NCI-H226 (cell line): ENCODE data around the gene CERS6.

Experiments used
- DNase-seq: peaks from one replicate; pipeline ENCODE4 v3.0.0-alpha.2; 2015

Gene CERS6

GRCh38 chr2:168536925-168537466 lies 80.9 kb downstream of the CERS6 start:
- no peak for DNase-seq

- no peak for DNase-seq
These were observed 82.1 kb downstream of the CERS6 start for GRCh38 chr2:168538133-168538532.

- peak; percentile 29 for DNase-seq
These were observed 82.5 kb downstream of the CERS6 start for GRCh38 chr2:168538534-168538933.

- DNase-seq, result no peak
These were observed 83.9 kb downstream of the CERS6 start for GRCh38 chr2:168539945-168540344.

GRCh38 chr2:168541858-168542257 lies 85.8 kb downstream of the CERS6 start:
- DNase-seq, result no peak

GRCh38 chr2:168543037-168543436 lies 87.0 kb downstream of the CERS6 start:
- no peak for DNase-seq

- DNase-seq, result no peak
These were observed 87.9 kb downstream of the CERS6 start for GRCh38 chr2:168543935-168544334.

GRCh38 chr2:168545439-168546082 lies 89.5 kb downstream of the CERS6 start:
- peak; percentile 83 for DNase-seq

- DNase-seq, result no peak
These were observed 94.6 kb downstream of the CERS6 start for GRCh38 chr2:168550670-168551069.

GRCh38 chr2:168552450-168552856 lies 96.4 kb downstream of the CERS6 start:
- DNase-seq, result no peak

GRCh38 chr2:168555283-168555682 lies 99.2 kb downstream of the CERS6 start:
- DNase-seq, result no peak

GRCh38 chr2:168559187-168559586 lies 103.1 kb downstream of the CERS6 start:
- DNase-seq, result no peak

GRCh38 chr2:168560817-168561499 lies 104.9 kb downstream of the CERS6 start:
- DNase-seq, result no peak

- no peak for DNase-seq
These were observed 105.9 kb downstream of the CERS6 start for GRCh38 chr2:168561991-168562390.

GRCh38 chr2:168562971-168563370 lies 106.9 kb downstream of the CERS6 start:
- no peak for DNase-seq

GRCh38 chr2:168564641-168565040 lies 108.6 kb downstream of the CERS6 start:
- no peak for DNase-seq

GRCh38 chr2:168565112-168565511 lies 109.0 kb downstream of the CERS6 start:
- DNase-seq, result peak; percentile 67

- no peak for DNase-seq
These were observed 109.4 kb downstream of the CERS6 start for GRCh38 chr2:168565512-168565911.

GRCh38 chr2:168566974-168567665 lies 111.0 kb downstream of the CERS6 start:
- DNase-seq, result no peak

- no peak for DNase-seq
These were observed 111.8 kb downstream of the CERS6 start for GRCh38 chr2:168567836-168568235.

GRCh38 chr2:168568476-168569267 lies 112.6 kb downstream of the CERS6 start:
- no peak for DNase-seq

- DNase-seq, result no peak
These were observed 115.0 kb downstream of the CERS6 start for GRCh38 chr2:168571061-168571460.
